Measurements from ENCODE around the gene AMMECR1L. TPM values are rescaled to one million over a fixed set of nuclear protein-coding genes. Genes with fewer than 3 reads are reported as not detected.

AMMECR1L gene
- total and polyA plus RNA-seq, 2 of the 4 experiments (the other 2 are of a cell fraction): 13.4 to 14.0 TPM

DNA sequence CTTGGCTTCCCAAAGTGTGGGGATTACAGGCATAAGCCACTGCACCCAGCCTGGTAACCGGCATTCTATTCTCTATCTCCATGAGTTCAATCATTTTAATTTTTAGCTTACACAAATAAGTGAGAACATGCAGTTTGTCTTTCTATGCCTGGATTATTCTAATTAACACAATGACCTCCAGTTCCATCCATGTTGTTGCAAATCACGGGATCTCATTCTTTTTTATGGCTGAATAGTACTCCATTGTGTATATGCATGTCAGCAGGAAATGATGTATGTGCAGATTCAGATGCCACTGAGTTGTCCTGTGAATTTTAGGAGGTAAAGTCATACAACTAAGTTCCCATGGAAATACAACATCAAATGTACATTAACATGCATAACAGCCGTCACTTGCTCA lies 24.7 kb upstream of the AMMECR1L start:
- 80% methylated on average over 1 of the region's 3 CpGs; no CpG with 5 or more reads in 1 of the 2 experiments for WGBS, 2 experiments (ENCODE audit: extremely low coverage in 2 of 2, insufficient read length in 1 of 2)
- H3K23ac ChIP-seq (ENCODE audit: low read depth, low read length): no peak overlapping the region
- H3K4me2 ChIP-seq (ENCODE audit: low read depth, low read length): no peak overlapping the region
- no peak overlapping the region for H3K18ac ChIP-seq (ENCODE audit: low read depth, low read length)
- H4K8ac ChIP-seq (ENCODE audit: low read depth in 2 of 2, low read length in 2 of 2): no peak overlapping the region
- no peak overlapping the region for H3K4ac ChIP-seq (ENCODE audit: low read depth, low read length)
- peaks cover 2% of the 10 kb centered on the region; the same call in 1 of the 2 replicates for H3K27me3 ChIP-seq (ENCODE audit: control insufficient read depth, insufficient read depth, low read length)
- ChIA-PET CTCF (no interaction called here), POLR2A (ENCODE audit: unreplicated experiment) (interaction anchor here (0.6 kb wide), 1 partner anchor 14 kb away, joined by 4 read pairs; no protein-coding TSS in a partner anchor)
- H3K4me3 ChIP-seq (ENCODE audit: insufficient read depth, low read depth, low read length): no peak overlapping the region
- H3K79me1 ChIP-seq (ENCODE audit: low read depth in 1 of 2, low read length in 2 of 2): no peaks in the 10 kb centered on the region
- DNase-seq (no peak), ATAC-seq (ENCODE audit: low read depth) (no peak)
- H2BK5ac ChIP-seq (ENCODE audit: low read depth, low read length, poor library complexity, severe bottlenecking): no peak overlapping the region
- in situ Hi-C loops (cut with MboI; ENCODE audit: low sequenced_read_pairs): no loop called here
- no peak overlapping the region for H4K91ac ChIP-seq (ENCODE audit: insufficient read depth, low read depth, low read length)
- no peaks in the 10 kb centered on the region for H3K4me1 ChIP-seq (ENCODE audit: control insufficient read depth, insufficient read depth, low read length)
- dilution Hi-C loops (cut with HindIII; ENCODE audit: low sequenced_read_pairs, unreplicated experiment): no loop called here
- TF ChIP-seq CEBPB (IDR thresholded peaks at IDR 0.05; ENCODE audit: low read depth, low read length): no peak
- no peak for TF ChIP-seq RFX5 (IDR thresholded peaks at IDR 0.05; ENCODE audit: low read depth, low read length)
- TF ChIP-seq RAD21 (IDR thresholded peaks at IDR 0.05; ENCODE audit: low read length): no peak
- no peak for TF ChIP-seq POLR2A (IDR thresholded peaks at IDR 0.05; ENCODE audit: low read depth, low read length)
- TF ChIP-seq, protein P1, sequence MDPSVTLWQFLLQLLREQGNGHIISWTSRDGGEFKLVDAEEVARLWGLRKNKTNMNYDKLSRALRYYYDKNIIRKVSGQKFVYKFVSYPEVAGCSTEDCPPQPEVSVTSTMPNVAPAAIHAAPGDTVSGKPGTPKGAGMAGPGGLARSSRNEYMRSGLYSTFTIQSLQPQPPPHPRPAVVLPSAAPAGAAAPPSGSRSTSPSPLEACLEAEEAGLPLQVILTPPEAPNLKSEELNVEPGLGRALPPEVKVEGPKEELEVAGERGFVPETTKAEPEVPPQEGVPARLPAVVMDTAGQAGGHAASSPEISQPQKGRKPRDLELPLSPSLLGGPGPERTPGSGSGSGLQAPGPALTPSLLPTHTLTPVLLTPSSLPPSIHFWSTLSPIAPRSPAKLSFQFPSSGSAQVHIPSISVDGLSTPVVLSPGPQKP (IDR thresholded peaks at IDR 0.05; ENCODE audit: borderline replicate concordance, low read depth, low read length): no peak
- TF ChIP-seq NFE2L2 (IDR thresholded peaks at IDR 0.05; ENCODE audit: low read depth, low read length): no peak
- TF ChIP-seq MXI1 (IDR thresholded peaks at IDR 0.05; ENCODE audit: borderline replicate concordance, low read depth, low read length): no peak
- TF ChIP-seq CHD1 (IDR thresholded peaks at IDR 0.05; ENCODE audit: low read depth, low read length): no peak
- TF ChIP-seq BHLHE40 (IDR thresholded peaks at IDR 0.05; ENCODE audit: low read depth, low read length): no peak
- TF ChIP-seq RCOR1 (IDR thresholded peaks at IDR 0.05; ENCODE audit: insufficient replicate concordance, low read length): no peak
- TF ChIP-seq MAZ (IDR thresholded peaks at IDR 0.05; ENCODE audit: borderline replicate concordance, low read depth, low read length): no peak
- TF ChIP-seq, protein P2, sequence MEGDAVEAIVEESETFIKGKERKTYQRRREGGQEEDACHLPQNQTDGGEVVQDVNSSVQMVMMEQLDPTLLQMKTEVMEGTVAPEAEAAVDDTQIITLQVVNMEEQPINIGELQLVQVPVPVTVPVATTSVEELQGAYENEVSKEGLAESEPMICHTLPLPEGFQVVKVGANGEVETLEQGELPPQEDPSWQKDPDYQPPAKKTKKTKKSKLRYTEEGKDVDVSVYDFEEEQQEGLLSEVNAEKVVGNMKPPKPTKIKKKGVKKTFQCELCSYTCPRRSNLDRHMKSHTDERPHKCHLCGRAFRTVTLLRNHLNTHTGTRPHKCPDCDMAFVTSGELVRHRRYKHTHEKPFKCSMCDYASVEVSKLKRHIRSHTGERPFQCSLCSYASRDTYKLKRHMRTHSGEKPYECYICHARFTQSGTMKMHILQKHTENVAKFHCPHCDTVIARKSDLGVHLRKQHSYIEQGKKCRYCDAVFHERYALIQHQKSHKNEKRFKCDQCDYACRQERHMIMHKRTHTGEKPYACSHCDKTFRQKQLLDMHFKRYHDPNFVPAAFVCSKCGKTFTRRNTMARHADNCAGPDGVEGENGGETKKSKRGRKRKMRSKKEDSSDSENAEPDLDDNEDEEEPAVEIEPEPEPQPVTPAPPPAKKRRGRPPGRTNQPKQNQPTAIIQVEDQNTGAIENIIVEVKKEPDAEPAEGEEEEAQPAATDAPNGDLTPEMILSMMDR (conservative IDR thresholded peaks at IDR 0.05; ENCODE audit: low read depth, low read length): no peak
- TF ChIP-seq SMC3 (IDR thresholded peaks at IDR 0.05; ENCODE audit: low read depth, low read length): no peak
- no peak for TF ChIP-seq FOS (IDR thresholded peaks at IDR 0.05; ENCODE audit: low read depth, low read length)
- TF ChIP-seq, protein P3, sequence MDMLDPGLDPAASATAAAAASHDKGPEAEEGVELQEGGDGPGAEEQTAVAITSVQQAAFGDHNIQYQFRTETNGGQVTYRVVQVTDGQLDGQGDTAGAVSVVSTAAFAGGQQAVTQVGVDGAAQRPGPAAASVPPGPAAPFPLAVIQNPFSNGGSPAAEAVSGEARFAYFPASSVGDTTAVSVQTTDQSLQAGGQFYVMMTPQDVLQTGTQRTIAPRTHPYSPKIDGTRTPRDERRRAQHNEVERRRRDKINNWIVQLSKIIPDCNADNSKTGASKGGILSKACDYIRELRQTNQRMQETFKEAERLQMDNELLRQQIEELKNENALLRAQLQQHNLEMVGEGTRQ (IDR thresholded peaks at IDR 0.05; ENCODE audit: low read depth, low read length): no peak
- no peak for TF ChIP-seq MAFK (IDR thresholded peaks at IDR 0.05; ENCODE audit: low read depth, low read length)
- H2AK9ac ChIP-seq (replicated peaks; ENCODE audit: low read depth, low read length, poor library complexity): no peak overlapping the region
- no peak overlapping the region for H2BK20ac ChIP-seq (ENCODE audit: low read depth, low read length)
- intact Hi-C loops (cut with micrococcal nuclease): no loop called here
- H2AK5ac ChIP-seq (ENCODE audit: low read depth, low read length): no peak overlapping the region
- no peak overlapping the region for H3K27ac ChIP-seq (ENCODE audit: insufficient read depth, low read length)
- no peak overlapping the region for H2BK15ac ChIP-seq (ENCODE audit: low read depth, low read length)
- H4K5ac ChIP-seq (ENCODE audit: low read depth, low read length): no peak overlapping the region
- H3K9me3 ChIP-seq (ENCODE audit: control insufficient read depth, insufficient read depth, low read length): no peaks in the 10 kb centered on the region
- no peak overlapping the region for H3K56ac ChIP-seq (ENCODE audit: extremely low read depth, insufficient read depth, low read length)
- no peak overlapping the region for H3K14ac ChIP-seq (replicated peaks; ENCODE audit: low read depth, low read length)
- no peaks in the 10 kb centered on the region for H3K9me1 ChIP-seq (ENCODE audit: insufficient read depth, low read length)
- no peak overlapping the region for H2BK120ac ChIP-seq (ENCODE audit: low read depth, low read length)
- no peaks in the 10 kb centered on the region for H4K20me1 ChIP-seq (ENCODE audit: insufficient read depth, low read length)
- H2AFZ ChIP-seq (replicated peaks; ENCODE audit: low read length, poor library complexity): no peak overlapping the region
- no peaks in the 10 kb centered on the region for H3K36me3 ChIP-seq (ENCODE audit: control insufficient read depth, insufficient read depth, low read length)
- no peak overlapping the region for H3K9ac ChIP-seq (ENCODE audit: low read depth, low read length)
- BruUV-seq (replicated peaks): no TSS peak

Data from IMR-90 (cell line).